Esophagus squamous epithelium (tissue), 4 donors: Measurements from ENCODE around the gene TMEM258.

Experiments used
- POLR2A ChIP-seq, 4 donors: fragments of 450-650 bp; IDR thresholded peaks; one replicate each; pipeline ENCODE4 v1.6.1; 2017; ENCODE audit warnings: antibody characterized with exemption in 4 of 4, mild to moderate bottlenecking in 4 of 4, moderate library complexity in 3 of 4
- TF ChIP-seq, protein P1 (sequence below), 6 experiments: fragments of 450-650 bp in 4 of 6; fragments of 200-600 bp in 2 of 6; sonication (generic) in 2 of 6; IDR thresholded peaks; one replicate each; pipeline ENCODE4 v1.5.1; 2016 to 2019; ENCODE audit warnings: antibody characterized with exemption in 6 of 6, mild to moderate bottlenecking in 4 of 6, moderate library complexity in 4 of 6

DNA sequence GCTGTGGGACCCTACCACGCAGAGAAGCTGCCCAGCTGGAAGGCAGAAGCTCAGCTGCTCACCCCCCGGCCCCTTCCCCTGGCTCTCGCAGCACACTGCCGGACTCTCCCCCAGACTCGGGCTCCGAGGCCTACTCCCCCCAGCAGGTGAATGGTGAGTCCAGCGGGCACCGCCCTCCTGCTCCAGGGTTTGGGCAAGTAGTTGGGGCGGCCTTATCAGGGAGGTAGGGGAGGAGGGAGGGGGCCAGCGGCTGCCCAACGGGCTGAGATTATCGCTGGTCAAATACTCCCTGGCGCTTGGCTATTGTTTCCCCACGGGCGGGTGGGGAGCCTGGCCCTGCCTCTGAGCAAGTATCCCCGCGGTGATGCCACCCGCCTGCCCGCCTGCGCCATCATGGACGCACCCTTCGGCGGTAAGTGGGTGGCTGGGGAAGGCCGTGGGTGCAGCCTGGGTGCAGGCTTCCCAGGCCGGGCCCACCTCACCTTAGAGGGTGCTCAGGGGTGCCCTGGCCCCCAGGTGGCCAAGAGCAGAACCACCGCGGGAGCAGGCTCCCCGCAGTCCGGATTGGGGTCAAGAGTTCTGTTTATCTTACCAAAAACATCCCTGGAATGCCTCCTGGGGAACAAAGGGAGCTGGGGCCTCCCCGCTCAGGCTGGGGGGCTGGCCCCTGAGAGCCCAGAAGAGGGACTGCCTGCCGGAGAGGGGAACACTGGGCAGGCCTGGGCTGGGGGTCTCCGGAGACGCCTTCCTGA lies 23.1 kb downstream of the TMEM258 start:
- TF ChIP-seq, protein P1, sequence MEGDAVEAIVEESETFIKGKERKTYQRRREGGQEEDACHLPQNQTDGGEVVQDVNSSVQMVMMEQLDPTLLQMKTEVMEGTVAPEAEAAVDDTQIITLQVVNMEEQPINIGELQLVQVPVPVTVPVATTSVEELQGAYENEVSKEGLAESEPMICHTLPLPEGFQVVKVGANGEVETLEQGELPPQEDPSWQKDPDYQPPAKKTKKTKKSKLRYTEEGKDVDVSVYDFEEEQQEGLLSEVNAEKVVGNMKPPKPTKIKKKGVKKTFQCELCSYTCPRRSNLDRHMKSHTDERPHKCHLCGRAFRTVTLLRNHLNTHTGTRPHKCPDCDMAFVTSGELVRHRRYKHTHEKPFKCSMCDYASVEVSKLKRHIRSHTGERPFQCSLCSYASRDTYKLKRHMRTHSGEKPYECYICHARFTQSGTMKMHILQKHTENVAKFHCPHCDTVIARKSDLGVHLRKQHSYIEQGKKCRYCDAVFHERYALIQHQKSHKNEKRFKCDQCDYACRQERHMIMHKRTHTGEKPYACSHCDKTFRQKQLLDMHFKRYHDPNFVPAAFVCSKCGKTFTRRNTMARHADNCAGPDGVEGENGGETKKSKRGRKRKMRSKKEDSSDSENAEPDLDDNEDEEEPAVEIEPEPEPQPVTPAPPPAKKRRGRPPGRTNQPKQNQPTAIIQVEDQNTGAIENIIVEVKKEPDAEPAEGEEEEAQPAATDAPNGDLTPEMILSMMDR (IDR thresholded peaks at IDR 0.05), result no peak
- no peak for TF ChIP-seq POLR2A (IDR thresholded peaks at IDR 0.05)
